Activated B cell treated with CpG ODN at 0.5 μM for 24 hours (primary cell): ENCODE results near the gene EZH2. TPM values are rescaled to one million over a fixed set of nuclear protein-coding genes. Genes with fewer than 3 reads are reported as not detected.

Source experiments
- ATAC-seq: fragments of 200-7000 bp; cut with Tn5 transposase; one replicate; pipeline ENCODE4 v1.10.0; 2021; ENCODE audit warnings: low read depth, mild to moderate bottlenecking, moderate library complexity
- CTCF ChIA-PET: fragments of 350-600 bp; sonication (Branson Sonifier 250); formaldehyde crosslinking; loops from one replicate; lab custom pipeline; 2021; ENCODE audit warnings: antibody characterized with exemption; lab: Charles Lee
- POLR2A ChIA-PET: fragments of 350-600 bp; sonication (Branson Sonifier 250); formaldehyde crosslinking; loops from one replicate; lab custom pipeline; 2021; ENCODE audit warnings: antibody characterized with exemption; lab: Charles Lee
- DNase-seq: peaks from one replicate; pipeline ENCODE4 v3.0.0; 2022
- H3K27ac Mint-ChIP-seq: one replicate; pipeline ENCODE4 v1.8.0; 2020; ENCODE audit warnings: mixed read lengths
- H3K27me3 Mint-ChIP-seq: one replicate; pipeline ENCODE4 v1.8.0; 2021; ENCODE audit warnings: mixed read lengths
- H3K36me3 Mint-ChIP-seq: one replicate; pipeline ENCODE4 v1.8.0; 2021; ENCODE audit warnings: low read depth, mixed read lengths
- H3K4me1 Mint-ChIP-seq: one replicate; pipeline ENCODE4 v1.8.0; 2021; ENCODE audit warnings: mixed read lengths
- H3K4me3 Mint-ChIP-seq: one replicate; pipeline ENCODE4 v1.8.0; 2020; ENCODE audit warnings: mild to moderate bottlenecking, mixed read lengths
- H3K9me3 Mint-ChIP-seq: one replicate; pipeline ENCODE4 v1.8.0; 2020; ENCODE audit warnings: mixed read lengths
- CTCF ChIP-seq: fragments of 200-600 bp; IDR thresholded peaks from one replicate; pipeline ENCODE4 v1.8.0; 2022; ENCODE audit warnings: antibody characterized with exemption, mild to moderate bottlenecking
- intact Hi-C: fragments of 100-400 bp; cut with micrococcal nuclease; formaldehyde crosslinking; loops from one replicate; pipeline ENCODE4 v1.15.1; 2024
- total RNA-seq: library from RNA; stranded (reverse); gene quantifications from 2 replicates; pipeline ENCODE4 v1.2.3, GENCODE V29; 2022

The EZH2 gene
- total RNA-seq, 1 donor from 2014 or later = 19.6 TPM

- CTCF ChIA-PET = interaction anchor here (1.2 kb wide), 1 partner anchor 10 kb away, joined by 3 read pairs; no protein-coding TSS in a partner anchor
- no peaks in the 10 kb centered on the region for H3K4me1 Mint-ChIP-seq
- TF ChIP-seq CTCF = no peak
- no peak overlapping the region for H3K4me3 Mint-ChIP-seq
- POLR2A ChIA-PET = no interaction called here
- no peak for DNase-seq
- no peaks in the 10 kb centered on the region for H3K9me3 Mint-ChIP-seq
- H3K27ac Mint-ChIP-seq = no peak overlapping the region
- peaks cover 68% of the 10 kb centered on the region for H3K36me3 Mint-ChIP-seq
- H3K27me3 Mint-ChIP-seq = no peaks in the 10 kb centered on the region
- ATAC-seq = no peak
- intact Hi-C loops = loop anchor here (10.0 kb wide), 1 partner anchor 189 kb away; no protein-coding TSS in a partner anchor
Observed at GRCh38 chr7:148763622-148764021, 120.5 kb downstream of the EZH2 start.

- POLR2A ChIA-PET = interaction anchor here (0.6 kb wide), 1 partner anchor 497 kb away, joined by 3 read pairs; no protein-coding TSS in a partner anchor
- Mint-ChIP-seq H3K9me3 (no peaks in the 10 kb centered on the region), H3K4me3 (no peak overlapping the region), H3K4me1 (no peaks in the 10 kb centered on the region), H3K27me3 (no peaks in the 10 kb centered on the region), H3K36me3 (peaks cover 70% of the 10 kb centered on the region), H3K27ac (no peak overlapping the region)
- no peak for DNase-seq
- ATAC-seq = no peak
- CTCF ChIA-PET = no interaction called here
- intact Hi-C loops = loop anchor here (10.0 kb wide), 1 partner anchor 187 kb away; no protein-coding TSS in a partner anchor
- TF ChIP-seq CTCF = no peak
Observed at GRCh38 chr7:148761499-148762278, 122.4 kb downstream of the EZH2 start.

Other genes starting within 250 kb of the EZH2 start
- 56.9 and 57.4 TPM in 2 replicates for gene CUL1, start 185.4 kb downstream of the EZH2 start, total RNA-seq
- gene PDIA4, start 144.2 kb upstream of the EZH2 start, total RNA-seq = 57.4 and 59.4 TPM in 2 replicates
- 9.2 and 11.0 TPM in 2 replicates for gene ZNF786, start 206.4 kb upstream of the EZH2 start, total RNA-seq
- gene ZNF425, start 242.0 kb upstream of the EZH2 start, total RNA-seq = 1.4 and 1.9 TPM in 2 replicates